IPS DF 6.9 (cell line): Measurements from ENCODE around the gene CREBL2.

Source experiments
- DNase-seq: peaks from one replicate; pipeline ENCODE4 v3.0.0-alpha.2; 2013; ENCODE audit warnings: low read depth, low spot score
- H3K27ac ChIP-seq: one replicate; pipeline ENCODE4 v1.5.1; 2013; ENCODE audit warnings: low read length, control low read depth
- H3K27me3 ChIP-seq: 2 replicates; pipeline ENCODE4 v1.6.1; 2013; ENCODE audit warnings: mild to moderate bottlenecking, low read length; ENCODE audit not compliant: control insufficient read depth, insufficient read depth
- H3K36me3 ChIP-seq: 2 replicates; pipeline ENCODE4 v1.6.1; 2013; ENCODE audit warnings: low read length; ENCODE audit not compliant: control insufficient read depth, insufficient read depth
- H3K4me1 ChIP-seq: 2 replicates; pipeline ENCODE4 v1.6.1; 2013; ENCODE audit warnings: low read length; ENCODE audit not compliant: control insufficient read depth, insufficient read depth
- H3K4me3 ChIP-seq: 2 replicates; pipeline ENCODE4 v1.5.1; 2013; ENCODE audit warnings: mild to moderate bottlenecking, low read length
- H3K9me3 ChIP-seq: 2 replicates; pipeline ENCODE4 v1.6.1; 2013; ENCODE audit warnings: low read length, inconsistent platforms; ENCODE audit not compliant: control insufficient read depth, insufficient read depth
- WGBS: extraction: QIAGEN DNeasy Blood & Tissue Kit; methylation state at CpG from one replicate; pipeline ENCODE4 v1.1.7; 2013; ENCODE audit warnings: mixed read lengths, missing lambda C conversion rate; ENCODE audit not compliant: insufficient read length, insufficient coverage; 5-methylcytosine and 5-hydroxymethylcytosine counted together

The CREBL2 gene

DNA sequence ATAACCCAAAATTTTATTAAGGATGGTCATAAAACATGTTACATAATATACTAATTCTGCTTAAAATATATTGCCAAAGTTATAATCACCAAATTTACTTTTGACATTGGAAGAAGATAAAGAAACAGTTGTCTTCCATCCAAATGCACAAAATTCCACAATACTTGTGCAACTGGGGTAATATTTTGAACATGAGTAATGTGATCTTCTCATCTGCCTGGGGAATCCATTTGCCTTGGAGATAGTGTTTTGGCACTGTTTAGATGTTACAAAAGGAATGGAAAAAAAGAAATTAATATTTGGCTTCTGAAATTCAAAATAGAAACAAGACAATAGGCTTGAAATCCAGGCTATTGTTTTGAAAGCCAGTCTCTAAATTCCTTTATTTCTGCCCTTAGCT, 75.2 kb downstream of the CREBL2 start:
- DNase-seq: no peak
- Histone ChIP-seq H3K36me3 (no peaks in the 10 kb centered on the region), H3K4me3 (no peak overlapping the region), H3K9me3 (no peaks in the 10 kb centered on the region), H3K27me3 (no peaks in the 10 kb centered on the region), H3K4me1 (peaks cover 3% of the 10 kb centered on the region; the same call in 1 of the 2 replicates), H3K27ac (no peak overlapping the region)

DNA sequence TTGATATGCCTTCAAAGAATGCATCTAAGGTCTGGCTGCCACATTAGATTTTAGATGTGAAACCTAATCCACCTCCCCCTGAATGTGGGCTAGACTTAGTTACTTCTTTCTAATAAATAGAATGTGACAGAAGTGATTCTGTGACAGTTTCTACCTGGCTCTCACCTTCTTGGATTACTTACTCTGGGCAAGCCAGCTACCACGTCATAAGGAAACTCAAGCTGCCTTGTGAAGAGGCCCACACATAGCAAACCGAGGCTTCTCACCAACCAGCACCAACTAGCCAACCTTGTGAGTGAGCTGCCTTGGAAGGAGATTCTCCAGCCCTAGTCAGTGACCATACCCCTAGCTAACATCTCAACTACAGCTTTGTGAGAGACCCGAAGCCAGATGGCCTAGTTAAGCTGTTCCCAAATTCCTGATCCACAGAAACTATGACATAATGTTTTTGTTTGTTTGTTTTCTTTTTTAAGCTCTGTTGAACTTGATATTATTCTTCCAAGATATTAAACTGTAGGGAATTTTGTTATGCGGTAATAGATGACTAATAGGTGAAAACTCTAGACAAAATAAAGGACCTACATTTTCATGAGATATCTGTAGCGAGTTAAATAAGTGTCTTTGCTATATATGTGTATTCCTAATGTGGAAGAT, 78.1 kb downstream of the CREBL2 start:
- no peak for DNase-seq
- H3K27ac ChIP-seq: no peak overlapping the region
- H3K4me3 ChIP-seq: no peak overlapping the region
- no peaks in the 10 kb centered on the region for H3K36me3 ChIP-seq
- WGBS: no CpG with 5 or more reads among the region's 5 CpGs
- peaks cover 1% of the 10 kb centered on the region; the same call in 1 of the 2 replicates for H3K4me1 ChIP-seq
- H3K27me3 ChIP-seq: no peaks in the 10 kb centered on the region
- H3K9me3 ChIP-seq: no peaks in the 10 kb centered on the region

GRCh38 chr12:12691549-12691948, 79.9 kb downstream of the CREBL2 start:
- Histone ChIP-seq H3K27me3 (no peaks in the 10 kb centered on the region), H3K36me3 (no peaks in the 10 kb centered on the region), H3K27ac (no peak overlapping the region), H3K9me3 (no peaks in the 10 kb centered on the region), H3K4me1 (no peaks in the 10 kb centered on the region; the same call in 1 of the 2 replicates), H3K4me3 (no peak overlapping the region)
- WGBS: 100% methylated on average over 1 of the region's 2 CpGs
- DNase-seq: no peak

- DNase-seq: no peak
- H3K9me3 ChIP-seq: no peaks in the 10 kb centered on the region
- no CpG with 5 or more reads among the region's 3 CpGs for WGBS
- no peak overlapping the region for H3K27ac ChIP-seq
- H3K4me1 ChIP-seq: no peaks in the 10 kb centered on the region; the same call in 1 of the 2 replicates
- no peaks in the 10 kb centered on the region for H3K27me3 ChIP-seq
- H3K4me3 ChIP-seq: no peak overlapping the region
- H3K36me3 ChIP-seq: no peaks in the 10 kb centered on the region
Observed at GRCh38 chr12:12693111-12693671, 81.5 kb downstream of the CREBL2 start.
